ENCODE results near the gene AGXT2.

AGXT2 gene

DNA sequence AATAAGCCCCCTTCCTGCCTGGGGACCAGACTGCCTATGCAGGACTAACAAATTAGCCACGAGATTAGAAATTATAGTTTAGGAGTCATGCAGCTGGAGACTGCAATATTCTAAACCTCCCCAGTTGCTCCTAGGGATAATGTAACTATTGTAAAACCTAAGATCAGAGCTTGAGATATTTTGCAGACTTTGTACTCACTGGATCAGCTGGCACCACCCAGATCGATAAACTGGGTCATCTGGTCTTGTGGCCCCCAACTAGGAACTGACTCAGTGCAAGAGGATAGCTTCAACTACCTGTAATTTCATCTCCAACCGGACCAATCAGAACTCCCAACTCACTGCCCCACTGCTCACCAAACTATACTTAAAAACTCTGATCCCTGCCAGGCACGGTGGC, 80.2 kb downstream of the AGXT2 start:
- DNase-seq (ENCODE audit: low spot score), result no peak

DNA sequence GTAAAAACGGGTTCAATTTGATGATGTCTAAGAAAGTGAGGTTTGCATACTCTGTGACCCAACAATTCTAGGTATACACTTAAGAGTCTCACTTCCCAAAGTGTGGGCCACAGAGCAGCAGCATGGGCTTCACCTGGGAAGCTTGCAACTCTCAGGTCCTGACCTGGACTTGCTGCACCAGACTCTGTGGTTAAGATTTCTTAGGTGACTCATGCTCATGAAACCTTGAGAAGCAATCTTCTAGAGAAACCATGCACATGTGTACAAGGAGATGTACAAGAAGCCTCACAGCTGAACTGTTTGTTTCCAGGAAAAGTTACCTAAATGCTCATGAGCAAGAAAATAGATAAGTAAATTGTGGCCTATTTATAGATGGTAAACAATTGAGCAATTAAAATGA, 88.4 kb downstream of the AGXT2 start:
- no peak for DNase-seq (ENCODE audit: low spot score)

DNA sequence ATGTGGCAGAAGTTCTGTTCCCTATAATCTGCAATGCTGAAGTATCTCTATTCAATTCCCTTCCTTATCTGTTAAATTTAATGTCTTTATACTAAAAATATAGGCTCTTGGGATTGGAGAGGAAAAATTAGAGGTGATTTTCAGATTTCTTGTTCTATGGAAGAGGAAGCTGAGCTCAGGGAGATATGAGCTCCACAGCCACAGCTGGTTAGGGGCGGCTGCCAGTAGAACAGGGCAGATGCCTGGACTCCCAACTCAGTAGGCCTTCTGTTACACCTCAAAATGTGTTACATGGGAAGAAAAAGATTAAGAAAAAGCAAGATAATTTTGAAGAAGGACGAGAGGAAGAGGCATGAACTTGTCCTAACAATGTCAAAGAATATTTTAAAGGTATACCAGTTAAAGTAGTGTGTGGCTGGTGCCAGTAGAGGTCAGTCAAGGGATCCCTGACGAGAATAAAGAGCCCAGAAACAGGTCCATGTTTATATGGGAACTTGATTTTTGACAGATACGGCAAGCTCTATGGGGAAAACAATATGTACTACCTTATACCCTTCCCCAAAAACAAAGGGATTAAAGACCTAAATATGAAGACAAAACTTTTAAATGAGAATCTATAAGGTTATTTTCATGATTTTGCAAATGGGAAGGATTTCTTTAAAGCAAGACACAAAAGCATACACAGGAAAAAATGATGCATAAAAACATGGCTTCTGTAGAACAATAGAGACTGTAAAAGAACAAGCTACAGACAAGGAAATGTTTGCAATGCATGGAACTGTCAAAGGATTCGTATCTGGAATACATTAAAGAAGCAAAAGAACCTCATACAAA, 89.7 kb downstream of the AGXT2 start:
- peak; percentile 27 for DNase-seq (ENCODE audit: low spot score)

DNA sequence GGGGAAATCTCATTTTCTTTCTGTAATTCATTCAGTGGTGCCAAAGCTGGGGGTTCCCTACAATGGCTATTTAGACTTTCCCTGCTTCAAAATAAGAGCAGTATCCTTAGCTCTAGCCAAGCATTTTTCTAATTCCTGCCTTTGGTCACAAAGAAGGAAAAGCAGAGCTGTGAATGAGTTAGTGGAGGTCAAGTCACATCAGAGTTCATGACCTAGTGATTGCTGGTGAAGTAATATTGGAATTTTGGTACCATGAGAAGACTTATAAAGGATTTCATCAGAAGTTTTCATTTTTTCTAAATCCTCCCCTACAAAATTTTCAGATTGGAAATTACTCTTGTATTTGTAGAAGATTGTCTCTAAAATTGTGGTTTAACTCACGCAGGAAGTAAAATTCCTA, 90.4 kb downstream of the AGXT2 start:
- no peak for DNase-seq (ENCODE audit: low spot score)
